ENCODE measurements around the gene TSC22D2.
"Not testable (repeated sequence)": the region's sequence is repeated elsewhere in the genome, so short reads cannot be mapped to it uniquely, and the experiment has no call there.

TSC22D2 gene

GRCh38 chr3:150490277-150490986 is 82.3 kb downstream of the TSC22D2 start:
- DNase-seq (ENCODE audit: low read depth), result no peak

GRCh38 chr3:150494411-150494977 is 86.4 kb downstream of the TSC22D2 start:
- no peak for DNase-seq (ENCODE audit: low read depth)

GRCh38 chr3:150495149-150495548 is 87.1 kb downstream of the TSC22D2 start:
- DNase-seq (ENCODE audit: low read depth), result no peak

- DNase-seq (ENCODE audit: low read depth), result no peak
Observed at GRCh38 chr3:150495563-150496168, 87.6 kb downstream of the TSC22D2 start.

- no peak for DNase-seq (ENCODE audit: low read depth)
Observed at GRCh38 chr3:150497956-150498355, 89.9 kb downstream of the TSC22D2 start.

GRCh38 chr3:150500960-150501359 is 92.9 kb downstream of the TSC22D2 start:
- not testable (repeated sequence) for DNase-seq (ENCODE audit: low read depth)

GRCh38 chr3:150503402-150504099 is 95.5 kb downstream of the TSC22D2 start:
- DNase-seq (ENCODE audit: low read depth), result no peak

GRCh38 chr3:150504483-150504882 is 96.4 kb downstream of the TSC22D2 start:
- DNase-seq (ENCODE audit: low read depth), result no peak

GRCh38 chr3:150508401-150508800 is 100.3 kb downstream of the TSC22D2 start:
- no peak for DNase-seq (ENCODE audit: low read depth)

GRCh38 chr3:150509780-150510179 is 101.7 kb downstream of the TSC22D2 start:
- DNase-seq (ENCODE audit: low read depth), result no peak

GRCh38 chr3:150511122-150511821 is 103.2 kb downstream of the TSC22D2 start:
- DNase-seq (ENCODE audit: low read depth), result no peak

- no peak for DNase-seq (ENCODE audit: low read depth)
Observed at GRCh38 chr3:150515210-150515609, 107.1 kb downstream of the TSC22D2 start.
